Large intestine (tissue), 3 donors: ENCODE measurements around the gene ETV5. TPM values are rescaled to one million over a fixed set of nuclear protein-coding genes. Genes with fewer than 3 reads are reported as not detected.

Experiments
- DNase-seq, 2 donors: peaks; one replicate each; pipeline versions ENCODE4 v3.0.0 to v3.0.0-alpha.2; 2013
- H3K27ac ChIP-seq: one replicate; pipeline ENCODE4 v1.5.1; 2013; ENCODE audit warnings: low read length
- H3K27me3 ChIP-seq: 2 replicates; pipeline ENCODE4 v1.6.1; 2013; ENCODE audit warnings: low read length; ENCODE audit not compliant: control insufficient read depth, insufficient read depth
- H3K36me3 ChIP-seq: 2 replicates; pipeline ENCODE4 v1.6.1; 2013; ENCODE audit warnings: low read length; ENCODE audit not compliant: control insufficient read depth, insufficient read depth
- H3K4me1 ChIP-seq: one replicate; pipeline ENCODE4 v1.6.1; 2013; ENCODE audit warnings: low read length; ENCODE audit not compliant: control insufficient read depth, insufficient read depth
- H3K4me3 ChIP-seq: one replicate; pipeline ENCODE4 v1.5.1; 2013; ENCODE audit warnings: low read length
- H3K9me3 ChIP-seq: one replicate; pipeline ENCODE4 v1.6.1; 2013; ENCODE audit warnings: mild to moderate bottlenecking, low read depth, low read length, moderate library complexity; ENCODE audit not compliant: control insufficient read depth
- WGBS: methylation state at CpG from one replicate; pipeline ENCODE4 v1.1.5; 2013; ENCODE audit warnings: low lambda C conversion rate; ENCODE audit not compliant: insufficient coverage; 5-methylcytosine and 5-hydroxymethylcytosine counted together
- polyA plus RNA-seq: library from polyadenylated mRNA; unstranded; fragments of 120-200 nt; gene quantifications from one replicate; pipeline ENCODE4 v1.2.1, GENCODE V29; 2013

The ETV5 gene
- polyA plus RNA-seq, 1 donor = 5.8 TPM

GRCh38 chr3:186070133-186070532 is 38.8 kb downstream of the ETV5 start:
- H3K27me3 ChIP-seq = no peaks in the 10 kb centered on the region
- peaks cover 4% of the 10 kb centered on the region for H3K36me3 ChIP-seq
- DNase-seq = no peak
- no peaks in the 10 kb centered on the region for H3K4me1 ChIP-seq
- no peak overlapping the region for H3K4me3 ChIP-seq
- no CpG with 5 or more reads among the region's 9 CpGs for WGBS
- no peaks in the 10 kb centered on the region for H3K9me3 ChIP-seq
- no peak overlapping the region for H3K27ac ChIP-seq

GRCh38 chr3:186069199-186069598 is 39.7 kb downstream of the ETV5 start:
- WGBS = 90% methylated on average over 4 of the region's 9 CpGs
- no peaks in the 10 kb centered on the region for H3K9me3 ChIP-seq
- no peaks in the 10 kb centered on the region for H3K4me1 ChIP-seq
- H3K27ac ChIP-seq = no peak overlapping the region
- peaks cover 4% of the 10 kb centered on the region for H3K36me3 ChIP-seq
- DNase-seq = no peak
- H3K27me3 ChIP-seq = no peaks in the 10 kb centered on the region
- no peak overlapping the region for H3K4me3 ChIP-seq

GRCh38 chr3:186068243-186068552 is 40.7 kb downstream of the ETV5 start:
- peaks cover 4% of the 10 kb centered on the region for H3K36me3 ChIP-seq
- no peaks in the 10 kb centered on the region for H3K27me3 ChIP-seq
- no peaks in the 10 kb centered on the region for H3K4me1 ChIP-seq
- H3K9me3 ChIP-seq = no peaks in the 10 kb centered on the region
- DNase-seq = no peak
- H3K4me3 ChIP-seq = no peak overlapping the region
- no peak overlapping the region for H3K27ac ChIP-seq
- 100% methylated on average over 1 of the region's 2 CpGs for whole genome bisulfite sequencing

GRCh38 chr3:186067360-186068242 is 41.3 kb downstream of the ETV5 start:
- Histone ChIP-seq H3K36me3 (peaks cover 4% of the 10 kb centered on the region), H3K4me3 (no peak overlapping the region), H3K27me3 (no peaks in the 10 kb centered on the region), H3K9me3 (no peaks in the 10 kb centered on the region), H3K4me1 (no peaks in the 10 kb centered on the region), H3K27ac (no peak overlapping the region)
- no peak for DNase-seq
- WGBS = 80% methylated on average over 1 of the region's 9 CpGs

GRCh38 chr3:186060222-186060621 is 48.7 kb downstream of the ETV5 start:
- Histone ChIP-seq H3K27ac (no peak overlapping the region), H3K27me3 (no peaks in the 10 kb centered on the region), H3K9me3 (no peaks in the 10 kb centered on the region), H3K4me1 (no peaks in the 10 kb centered on the region), H3K36me3 (peaks cover 2% of the 10 kb centered on the region), H3K4me3 (no peak overlapping the region)
- DNase-seq = no peak
- WGBS = 100% methylated on average over 1 of the region's 3 CpGs

GRCh38 chr3:186059192-186059591 is 49.7 kb downstream of the ETV5 start:
- Histone ChIP-seq H3K36me3 (peaks cover 2% of the 10 kb centered on the region), H3K4me1 (no peaks in the 10 kb centered on the region), H3K27me3 (no peaks in the 10 kb centered on the region), H3K4me3 (no peak overlapping the region), H3K9me3 (no peaks in the 10 kb centered on the region), H3K27ac (no peak overlapping the region)
- no peak for DNase-seq
- 92% methylated on average over 4 of the region's 6 CpGs for WGBS

- Histone ChIP-seq H3K4me3 (no peak overlapping the region), H3K9me3 (no peaks in the 10 kb centered on the region), H3K27ac (no peak overlapping the region), H3K36me3 (peaks cover 2% of the 10 kb centered on the region), H3K4me1 (no peaks in the 10 kb centered on the region), H3K27me3 (no peaks in the 10 kb centered on the region)
- DNase-seq = no peak
- no CpG with 5 or more reads among the region's 6 CpGs for WGBS
Observed at GRCh38 chr3:186058225-186058624, 50.7 kb downstream of the ETV5 start.

- WGBS = 100% methylated on average over 1 of the region's 4 CpGs
- no peaks in the 10 kb centered on the region for H3K27me3 ChIP-seq
- H3K4me3 ChIP-seq = no peak overlapping the region
- no peak for DNase-seq
- no peaks in the 10 kb centered on the region for H3K9me3 ChIP-seq
- no peaks in the 10 kb centered on the region for H3K4me1 ChIP-seq
- H3K27ac ChIP-seq = no peak overlapping the region
- H3K36me3 ChIP-seq = peaks cover 2% of the 10 kb centered on the region
Observed at GRCh38 chr3:186057594-186057993, 51.3 kb downstream of the ETV5 start.

GRCh38 chr3:186054792-186055352 is 54.0 kb downstream of the ETV5 start:
- Histone ChIP-seq H3K9me3 (no peaks in the 10 kb centered on the region), H3K27me3 (no peaks in the 10 kb centered on the region), H3K27ac (no peak overlapping the region), H3K4me1 (no peaks in the 10 kb centered on the region), H3K36me3 (peaks cover 2% of the 10 kb centered on the region), H3K4me3 (no peak overlapping the region)
- no CpG with 5 or more reads among the region's 8 CpGs for WGBS
- peak; percentile 7 to 56 for DNase-seq

- no peaks in the 10 kb centered on the region for H3K27me3 ChIP-seq
- no peaks in the 10 kb centered on the region for H3K9me3 ChIP-seq
- DNase-seq = no peak
- H3K27ac ChIP-seq = no peak overlapping the region
- no CpG with 5 or more reads among the region's 12 CpGs for WGBS
- no peak overlapping the region for H3K4me3 ChIP-seq
- H3K4me1 ChIP-seq = no peaks in the 10 kb centered on the region
- peaks cover 2% of the 10 kb centered on the region for H3K36me3 ChIP-seq
Observed at GRCh38 chr3:186053954-186054791, 54.7 kb downstream of the ETV5 start.
